GM19035 (cell line): ENCODE results near the gene DPM1.

Experiments used
- ATAC-seq: cut with Tn5 transposase; IDR thresholded peaks from one replicate; pipeline ENCODE4 v1.9.1; 2021; ENCODE audit not compliant: unreplicated experiment

DPM1 gene

GRCh38 chr20:50930976-50931305, 27.4 kb downstream of the DPM1 start:
- ATAC-seq, result peak; percentile 29

GRCh38 chr20:50930139-50930975, 28.0 kb downstream of the DPM1 start:
- peak; percentile 14 for ATAC-seq

GRCh38 chr20:50929299-50930138, 28.8 kb downstream of the DPM1 start:
- ATAC-seq, result peak; percentile 52

GRCh38 chr20:50928469-50928868, 29.9 kb downstream of the DPM1 start:
- ATAC-seq, result no peak

GRCh38 chr20:50926530-50926929, 31.8 kb downstream of the DPM1 start:
- ATAC-seq, result no peak

- ATAC-seq, result no peak
Measured at GRCh38 chr20:50924261-50924920, 33.9 kb downstream of the DPM1 start.

GRCh38 chr20:50921803-50922501, 36.4 kb downstream of the DPM1 start:
- no peak for ATAC-seq

- no peak for ATAC-seq
Measured at GRCh38 chr20:50920997-50921396, 37.3 kb downstream of the DPM1 start.

- ATAC-seq, result no peak
Measured at GRCh38 chr20:50919567-50919966, 38.8 kb downstream of the DPM1 start.

- ATAC-seq, result no peak
Measured at GRCh38 chr20:50918403-50918802, 39.9 kb downstream of the DPM1 start.

GRCh38 chr20:50916934-50917333, 41.4 kb downstream of the DPM1 start:
- no peak for ATAC-seq

- ATAC-seq, result no peak
Measured at GRCh38 chr20:50916257-50916656, 42.1 kb downstream of the DPM1 start.

GRCh38 chr20:50915424-50915823, 42.9 kb downstream of the DPM1 start:
- ATAC-seq, result no peak

GRCh38 chr20:50913690-50914375, 44.5 kb downstream of the DPM1 start:
- no peak for ATAC-seq

- ATAC-seq, result peak; percentile 57
Measured at GRCh38 chr20:50911716-50912115, 46.6 kb downstream of the DPM1 start.

GRCh38 chr20:50911030-50911429, 47.3 kb downstream of the DPM1 start:
- ATAC-seq, result no peak

- no peak for ATAC-seq
Measured at GRCh38 chr20:50909413-50909812, 48.9 kb downstream of the DPM1 start.

GRCh38 chr20:50904067-50904570, 54.2 kb downstream of the DPM1 start:
- no peak for ATAC-seq

GRCh38 chr20:50903353-50904051, 54.8 kb downstream of the DPM1 start:
- no peak for ATAC-seq

GRCh38 chr20:50901301-50901700, 57.0 kb downstream of the DPM1 start:
- no peak for ATAC-seq
